Measurements from ENCODE around the gene CBY2. TPM values are rescaled to one million over a fixed set of nuclear protein-coding genes. Genes with fewer than 3 reads are reported as not detected.

Gene CBY2
- total RNA-seq, 1 donor from 2014 or later = not detected

DNA sequence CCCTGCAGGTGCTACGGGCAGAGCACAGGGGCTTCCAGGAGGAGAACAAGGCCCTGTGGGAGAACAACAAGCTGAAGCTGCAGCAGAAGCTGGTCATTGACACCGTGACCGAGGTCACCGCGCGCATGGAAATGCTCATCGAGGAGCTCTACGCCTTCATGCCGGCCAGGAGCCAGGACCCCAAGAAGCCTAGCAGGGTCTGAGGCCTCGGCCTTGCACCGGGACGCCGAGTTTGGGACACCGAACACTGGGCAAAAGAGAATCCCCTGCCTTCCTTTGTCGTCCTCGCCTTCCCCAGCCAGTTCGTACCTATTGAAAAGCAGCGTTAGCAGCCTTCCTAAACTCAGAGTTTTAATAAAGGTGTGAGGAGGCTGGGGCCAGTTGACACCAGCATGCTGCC, 12.1 kb downstream of the CBY2 start:
- TF ChIP-seq, protein P1, sequence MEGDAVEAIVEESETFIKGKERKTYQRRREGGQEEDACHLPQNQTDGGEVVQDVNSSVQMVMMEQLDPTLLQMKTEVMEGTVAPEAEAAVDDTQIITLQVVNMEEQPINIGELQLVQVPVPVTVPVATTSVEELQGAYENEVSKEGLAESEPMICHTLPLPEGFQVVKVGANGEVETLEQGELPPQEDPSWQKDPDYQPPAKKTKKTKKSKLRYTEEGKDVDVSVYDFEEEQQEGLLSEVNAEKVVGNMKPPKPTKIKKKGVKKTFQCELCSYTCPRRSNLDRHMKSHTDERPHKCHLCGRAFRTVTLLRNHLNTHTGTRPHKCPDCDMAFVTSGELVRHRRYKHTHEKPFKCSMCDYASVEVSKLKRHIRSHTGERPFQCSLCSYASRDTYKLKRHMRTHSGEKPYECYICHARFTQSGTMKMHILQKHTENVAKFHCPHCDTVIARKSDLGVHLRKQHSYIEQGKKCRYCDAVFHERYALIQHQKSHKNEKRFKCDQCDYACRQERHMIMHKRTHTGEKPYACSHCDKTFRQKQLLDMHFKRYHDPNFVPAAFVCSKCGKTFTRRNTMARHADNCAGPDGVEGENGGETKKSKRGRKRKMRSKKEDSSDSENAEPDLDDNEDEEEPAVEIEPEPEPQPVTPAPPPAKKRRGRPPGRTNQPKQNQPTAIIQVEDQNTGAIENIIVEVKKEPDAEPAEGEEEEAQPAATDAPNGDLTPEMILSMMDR (IDR thresholded peaks at IDR 0.05; ENCODE audit: unreplicated experiment) = no peak
- Mint-ChIP-seq H3K9me3 (ENCODE audit: unreplicated experiment) (no peaks in the 10 kb centered on the region), H3K27me3 (ENCODE audit: unreplicated experiment) (peaks cover 10% of the 10 kb centered on the region), H3K4me1 (ENCODE audit: unreplicated experiment) (peaks cover 20% of the 10 kb centered on the region), H3K36me3 (ENCODE audit: low read depth, unreplicated experiment) (no peaks in the 10 kb centered on the region), H3K4me3 (ENCODE audit: unreplicated experiment) (no peak overlapping the region), H3K27ac (ENCODE audit: unreplicated experiment) (no peak overlapping the region)
- no peak for DNase-seq (ENCODE audit: low spot score)

DNA sequence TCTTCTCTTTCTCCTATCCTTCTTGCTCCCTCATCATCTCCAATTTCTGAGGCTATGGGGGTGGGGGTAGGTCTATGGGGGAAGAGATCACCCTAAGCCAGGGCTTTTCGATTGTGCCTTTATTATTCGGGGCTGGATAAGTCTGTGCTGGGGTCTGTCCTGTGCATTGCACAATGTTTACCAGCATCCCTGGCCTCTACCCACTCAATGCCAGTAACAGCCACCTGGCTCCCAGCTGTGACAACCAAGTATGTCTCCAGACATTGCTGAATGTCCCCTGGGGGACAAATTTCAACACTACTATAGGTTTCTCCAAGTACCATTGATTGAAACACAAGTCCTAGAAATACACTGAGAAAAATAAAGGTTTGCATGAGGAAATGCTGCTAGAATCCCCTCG, 13.2 kb downstream of the CBY2 start:
- H3K27me3 Mint-ChIP-seq (ENCODE audit: unreplicated experiment) = peaks cover 11% of the 10 kb centered on the region
- DNase-seq (ENCODE audit: low spot score) = no peak
- no peak overlapping the region for H3K4me3 Mint-ChIP-seq (ENCODE audit: unreplicated experiment)
- H3K27ac Mint-ChIP-seq (ENCODE audit: unreplicated experiment) = no peak overlapping the region
- no peaks in the 10 kb centered on the region for H3K36me3 Mint-ChIP-seq (ENCODE audit: low read depth, unreplicated experiment)
- peaks cover 31% of the 10 kb centered on the region for H3K4me1 Mint-ChIP-seq (ENCODE audit: unreplicated experiment)
- no peaks in the 10 kb centered on the region for H3K9me3 Mint-ChIP-seq (ENCODE audit: unreplicated experiment)
- TF ChIP-seq, protein P1 (IDR thresholded peaks at IDR 0.05; ENCODE audit: unreplicated experiment) = no peak

DNA sequence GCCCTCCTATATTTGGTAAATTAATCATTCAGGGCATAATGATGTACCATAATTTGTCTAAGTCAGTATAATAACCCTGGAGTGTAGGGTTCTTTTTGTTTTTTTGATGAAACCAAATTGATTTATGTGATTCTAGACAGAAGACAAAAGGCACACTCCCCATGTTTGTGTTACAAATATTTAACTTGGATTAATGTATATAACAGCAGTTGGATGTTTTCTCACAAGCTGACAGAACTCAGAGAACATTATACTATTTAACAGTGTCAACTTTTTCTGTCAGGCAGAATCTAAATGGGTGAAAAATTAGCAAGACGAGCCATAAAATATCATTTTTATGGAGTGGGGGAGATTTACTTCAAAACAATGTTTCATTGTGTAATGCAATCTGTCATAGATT, 15.2 kb downstream of the CBY2 start:
- Mint-ChIP-seq H3K4me1 (ENCODE audit: unreplicated experiment) (peaks cover 37% of the 10 kb centered on the region), H3K9me3 (ENCODE audit: unreplicated experiment) (no peaks in the 10 kb centered on the region), H3K27me3 (ENCODE audit: unreplicated experiment) (peaks cover 11% of the 10 kb centered on the region), H3K36me3 (ENCODE audit: low read depth, unreplicated experiment) (no peaks in the 10 kb centered on the region), H3K4me3 (ENCODE audit: unreplicated experiment) (no peak overlapping the region), H3K27ac (ENCODE audit: unreplicated experiment) (no peak overlapping the region)
- no peak for DNase-seq (ENCODE audit: low spot score)
- TF ChIP-seq, protein P1 (IDR thresholded peaks at IDR 0.05; ENCODE audit: unreplicated experiment) = no peak

DNA sequence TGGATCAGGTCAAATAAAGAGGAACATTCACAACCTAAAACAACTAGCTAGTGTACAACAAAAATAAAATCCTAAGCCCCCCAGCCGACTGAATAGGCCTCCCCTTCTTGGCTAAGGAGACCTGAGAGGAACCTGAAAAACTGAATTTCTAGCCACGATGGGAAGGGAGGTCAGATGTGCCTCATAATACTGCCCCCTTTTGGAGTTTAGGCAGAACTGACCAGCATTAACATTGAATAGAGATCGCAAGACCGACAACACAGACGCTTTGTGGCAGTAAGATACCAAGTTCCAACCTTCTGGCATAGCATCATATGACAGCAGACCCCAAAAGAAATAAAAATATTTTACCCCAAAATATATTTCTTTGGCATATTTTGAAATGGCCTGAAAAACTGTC, 15.9 kb downstream of the CBY2 start:
- Mint-ChIP-seq H3K36me3 (ENCODE audit: low read depth, unreplicated experiment) (no peaks in the 10 kb centered on the region), H3K9me3 (ENCODE audit: unreplicated experiment) (no peaks in the 10 kb centered on the region), H3K4me3 (ENCODE audit: unreplicated experiment) (no peak overlapping the region), H3K27me3 (ENCODE audit: unreplicated experiment) (peaks cover 11% of the 10 kb centered on the region), H3K27ac (ENCODE audit: unreplicated experiment) (peak overlapping the region; percentile 99), H3K4me1 (ENCODE audit: unreplicated experiment) (peaks cover 42% of the 10 kb centered on the region)
- TF ChIP-seq, protein P1 (IDR thresholded peaks at IDR 0.05; ENCODE audit: unreplicated experiment) = peak; percentile 80
- DNase-seq (ENCODE audit: low spot score) = peak; percentile 18

DNA sequence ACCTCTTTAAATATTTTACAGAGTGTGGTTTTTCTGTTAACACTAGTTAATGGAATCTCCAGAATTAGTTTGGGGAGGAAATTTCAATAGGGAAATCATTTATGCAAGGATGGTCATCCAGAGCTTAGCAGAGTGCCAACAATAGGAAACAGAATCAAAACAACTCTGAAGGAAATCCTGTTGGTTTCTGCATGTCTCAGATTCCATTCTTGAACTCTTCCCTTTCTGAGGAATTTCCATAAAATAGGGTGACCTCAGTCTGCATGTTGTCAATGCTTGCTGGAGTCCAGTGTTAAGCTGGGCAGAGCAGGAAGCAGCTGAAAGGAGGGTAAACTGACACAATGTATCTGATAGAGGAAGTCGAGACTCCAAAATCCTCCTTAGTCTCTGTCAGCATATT, 16.9 kb downstream of the CBY2 start:
- Mint-ChIP-seq H3K27ac (ENCODE audit: unreplicated experiment) (peak overlapping the region; percentile 99), H3K4me1 (ENCODE audit: unreplicated experiment) (peaks cover 51% of the 10 kb centered on the region), H3K9me3 (ENCODE audit: unreplicated experiment) (no peaks in the 10 kb centered on the region), H3K36me3 (ENCODE audit: low read depth, unreplicated experiment) (no peaks in the 10 kb centered on the region), H3K27me3 (ENCODE audit: unreplicated experiment) (peaks cover 11% of the 10 kb centered on the region), H3K4me3 (ENCODE audit: unreplicated experiment) (no peak overlapping the region)
- TF ChIP-seq, protein P1 (IDR thresholded peaks at IDR 0.05; ENCODE audit: unreplicated experiment) = no peak
- DNase-seq (ENCODE audit: low spot score) = peak; percentile 15
